ENCODE results near the gene KIT.
"Not testable (repeated sequence)": the region's sequence is repeated elsewhere in the genome, so short reads cannot be mapped to it uniquely, and the experiment has no call there.

KIT gene

DNA sequence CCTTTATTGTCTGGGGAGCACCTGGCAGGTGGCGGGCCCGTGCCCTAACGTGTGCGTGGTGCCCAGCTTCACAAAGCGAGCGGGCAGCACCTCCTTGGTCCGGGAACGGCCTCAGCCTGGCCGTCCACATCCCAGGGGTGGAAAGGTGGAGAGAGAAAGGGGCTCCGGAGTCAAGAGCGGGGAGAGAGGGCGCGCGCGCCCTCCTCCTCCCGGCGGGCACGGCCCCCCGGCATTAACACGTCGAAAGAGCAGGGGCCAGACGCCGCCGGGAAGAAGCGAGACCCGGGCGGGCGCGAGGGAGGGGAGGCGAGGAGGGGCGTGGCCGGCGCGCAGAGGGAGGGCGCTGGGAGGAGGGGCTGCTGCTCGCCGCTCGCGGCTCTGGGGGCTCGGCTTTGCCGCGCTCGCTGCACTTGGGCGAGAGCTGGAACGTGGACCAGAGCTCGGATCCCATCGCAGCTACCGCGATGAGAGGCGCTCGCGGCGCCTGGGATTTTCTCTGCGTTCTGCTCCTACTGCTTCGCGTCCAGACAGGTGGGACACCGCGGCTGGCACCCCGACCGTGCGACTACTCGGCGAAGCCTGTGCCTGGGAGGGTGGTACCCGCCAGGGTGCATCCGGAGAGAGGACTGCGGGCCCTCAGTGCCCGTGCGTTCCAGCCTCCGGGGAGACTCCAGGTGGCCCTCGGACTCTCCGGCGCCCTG, at the start of gene KIT:
TSS of gene KIT (plus strand) at position 407 of the 701 bp plus-strand sequence. CDS start at position 465, 58 bp downstream.
- no peak for DNase-seq (ENCODE audit: low read depth in 2 of 2)

GRCh38 chr4:54609310-54609709, 48.4 kb upstream of the KIT start:
- no peak for DNase-seq (ENCODE audit: low read depth in 2 of 2)

DNA sequence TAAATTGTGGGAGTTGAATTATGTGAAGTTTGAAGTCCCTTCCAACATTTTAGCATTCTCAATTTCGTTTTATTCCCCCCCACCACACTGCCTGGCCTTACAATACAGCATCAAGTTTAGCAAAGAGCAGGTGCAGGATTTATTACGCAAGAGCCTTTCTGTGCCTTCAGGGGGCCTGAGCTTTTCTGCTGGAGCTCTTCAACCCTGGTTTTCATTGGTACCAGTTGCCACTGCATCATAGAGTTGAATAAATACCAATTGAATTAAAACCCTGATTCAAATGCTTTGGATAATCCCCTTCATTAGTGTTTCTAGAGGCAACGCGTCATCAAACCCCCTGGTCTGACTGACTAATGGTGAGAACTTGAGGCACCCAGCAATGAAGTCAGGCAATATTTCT, 43.6 kb upstream of the KIT start:
- no peak for DNase-seq (ENCODE audit: low read depth in 2 of 2)

DNA sequence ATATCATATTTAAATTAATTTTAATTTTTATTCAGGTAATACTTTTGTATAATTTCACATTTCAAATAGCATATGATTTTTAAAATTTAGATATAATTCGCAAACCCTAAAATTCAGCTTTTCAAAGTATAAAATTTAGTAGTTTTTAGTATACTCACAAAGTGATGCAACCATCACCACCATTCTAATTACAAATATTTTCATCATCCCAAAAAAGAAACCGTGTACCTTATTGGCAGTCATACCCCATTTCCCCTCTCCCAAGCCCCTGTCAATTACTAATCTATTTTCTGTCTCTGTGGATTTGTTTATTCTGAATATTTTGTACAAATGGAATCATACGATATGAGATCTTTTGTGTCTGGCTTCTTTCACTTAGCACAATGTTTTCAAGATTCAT, 37.0 kb upstream of the KIT start:
- DNase-seq (ENCODE audit: low read depth in 2 of 2) = no peak

- DNase-seq (ENCODE audit: low read depth in 2 of 2) = no peak
Observed at GRCh38 chr4:54625391-54625790, 32.4 kb upstream of the KIT start.

DNA sequence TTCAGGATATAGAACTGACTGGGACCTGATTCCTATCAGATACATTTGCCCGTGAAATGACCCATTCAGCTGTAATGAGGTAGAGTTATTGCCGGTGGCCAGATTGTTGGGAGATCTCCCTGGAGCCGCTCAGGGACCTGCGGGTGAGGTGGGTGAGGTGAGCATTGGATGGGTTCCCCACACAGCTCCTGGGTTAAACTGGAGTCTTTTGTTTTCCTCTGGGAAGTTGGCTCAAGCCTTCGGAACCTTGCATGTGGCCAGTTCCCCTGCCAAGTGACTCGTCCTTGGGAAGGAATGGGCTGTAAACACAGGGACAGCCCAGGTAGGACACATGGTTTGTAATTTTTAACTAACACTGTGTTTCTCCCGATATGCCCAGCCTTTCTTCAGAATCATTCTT, 31.6 kb upstream of the KIT start:
- no peak for DNase-seq (ENCODE audit: low read depth in 2 of 2)

- no peak for DNase-seq (ENCODE audit: low read depth in 2 of 2)
Observed at GRCh38 chr4:54632537-54632936, 25.2 kb upstream of the KIT start.

DNA sequence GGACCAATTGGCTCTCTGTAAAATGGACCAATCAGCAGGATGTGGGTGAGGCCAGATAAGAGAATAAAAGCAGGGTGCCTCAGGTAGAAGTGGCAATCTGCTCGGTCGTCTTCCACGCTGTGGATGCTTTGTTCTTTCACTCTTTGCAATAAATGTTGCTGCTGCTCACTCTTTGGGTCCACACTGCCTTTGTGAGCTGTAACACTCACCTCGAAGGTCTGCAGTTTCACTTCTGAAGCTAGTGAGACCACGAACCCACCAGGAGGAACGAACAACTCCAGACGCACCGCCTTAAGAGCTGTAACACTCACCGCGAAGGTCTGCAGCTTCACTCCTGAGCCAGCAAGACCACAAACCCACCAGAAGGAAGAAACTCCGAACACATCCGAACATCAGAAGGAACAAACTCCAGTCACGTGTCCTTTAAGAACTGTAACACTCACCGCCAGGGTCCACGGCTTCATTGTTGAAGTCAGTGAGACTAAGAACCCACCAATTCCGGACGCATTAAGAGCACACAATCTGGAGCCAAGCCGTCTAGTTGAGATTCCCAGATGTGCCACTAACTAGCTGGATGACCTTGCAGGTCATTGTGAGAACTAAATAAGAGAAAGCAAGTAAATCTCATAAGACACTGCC, 24.5 kb upstream of the KIT start:
- not testable (repeated sequence) for DNase-seq (ENCODE audit: low read depth in 2 of 2)

- DNase-seq (ENCODE audit: low read depth in 2 of 2) = no peak
Observed at GRCh38 chr4:54635318-54635717, 22.4 kb upstream of the KIT start.

DNA sequence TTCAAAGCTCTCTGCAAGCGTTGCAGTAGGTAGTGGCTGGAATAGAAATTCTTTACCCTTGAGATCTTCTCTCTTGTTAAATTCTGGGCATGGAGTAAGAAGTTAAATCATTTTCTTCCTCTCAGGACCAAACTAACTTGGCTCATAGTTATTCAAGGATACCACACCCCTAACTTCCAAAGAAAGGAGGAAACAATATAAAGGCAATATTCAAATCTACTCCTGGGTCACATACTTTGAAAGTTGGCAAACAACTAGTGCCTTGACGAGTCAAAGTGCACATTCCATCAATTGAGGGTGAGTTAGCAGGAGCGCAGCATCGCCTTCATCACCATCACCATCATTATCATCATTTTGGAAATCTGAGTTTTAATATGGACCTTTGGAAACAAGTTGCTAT, 20.4 kb upstream of the KIT start:
- no peak for DNase-seq (ENCODE audit: low read depth in 2 of 2)

DNA sequence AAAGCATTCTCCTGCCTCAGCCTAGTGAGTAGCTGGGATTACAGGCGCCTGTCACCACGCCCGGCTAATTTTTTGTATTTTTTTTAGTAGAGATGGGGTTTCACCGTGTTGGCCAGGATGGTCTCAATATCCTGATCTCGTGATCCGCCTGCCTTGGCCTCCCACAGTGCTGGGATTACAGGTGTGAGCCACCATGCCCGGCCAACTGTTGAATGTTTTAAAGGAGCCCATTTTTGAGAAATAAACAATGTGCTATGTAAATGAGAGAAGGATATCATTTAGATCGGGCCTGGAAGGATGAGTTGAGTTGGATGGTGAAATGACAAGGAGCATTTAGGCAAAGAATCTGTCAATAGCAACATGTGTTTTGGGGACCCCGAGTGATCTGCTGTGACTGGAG, 16.7 kb upstream of the KIT start:
- not testable (repeated sequence) for DNase-seq (ENCODE audit: low read depth in 2 of 2)

DNA sequence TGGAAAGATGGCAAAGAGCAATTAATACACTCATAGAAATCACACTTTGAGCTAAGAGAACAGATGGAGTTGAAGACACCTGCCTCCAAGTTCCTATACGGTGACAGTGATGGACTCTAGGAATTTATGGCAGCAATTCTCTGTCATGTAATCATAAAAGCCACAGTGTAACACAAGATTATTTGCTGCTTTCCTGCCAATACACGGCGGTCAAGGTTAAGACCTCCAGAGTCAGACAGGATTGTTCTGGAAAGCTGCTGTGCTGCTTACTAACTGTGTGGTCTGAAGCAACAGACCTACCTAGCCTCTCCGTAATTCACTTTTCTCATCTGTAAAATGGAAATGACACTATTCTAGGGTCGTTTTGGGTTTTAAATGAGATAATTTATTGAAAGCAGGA, 14.6 kb upstream of the KIT start:
- DNase-seq (ENCODE audit: low read depth in 2 of 2) = no peak

DNA sequence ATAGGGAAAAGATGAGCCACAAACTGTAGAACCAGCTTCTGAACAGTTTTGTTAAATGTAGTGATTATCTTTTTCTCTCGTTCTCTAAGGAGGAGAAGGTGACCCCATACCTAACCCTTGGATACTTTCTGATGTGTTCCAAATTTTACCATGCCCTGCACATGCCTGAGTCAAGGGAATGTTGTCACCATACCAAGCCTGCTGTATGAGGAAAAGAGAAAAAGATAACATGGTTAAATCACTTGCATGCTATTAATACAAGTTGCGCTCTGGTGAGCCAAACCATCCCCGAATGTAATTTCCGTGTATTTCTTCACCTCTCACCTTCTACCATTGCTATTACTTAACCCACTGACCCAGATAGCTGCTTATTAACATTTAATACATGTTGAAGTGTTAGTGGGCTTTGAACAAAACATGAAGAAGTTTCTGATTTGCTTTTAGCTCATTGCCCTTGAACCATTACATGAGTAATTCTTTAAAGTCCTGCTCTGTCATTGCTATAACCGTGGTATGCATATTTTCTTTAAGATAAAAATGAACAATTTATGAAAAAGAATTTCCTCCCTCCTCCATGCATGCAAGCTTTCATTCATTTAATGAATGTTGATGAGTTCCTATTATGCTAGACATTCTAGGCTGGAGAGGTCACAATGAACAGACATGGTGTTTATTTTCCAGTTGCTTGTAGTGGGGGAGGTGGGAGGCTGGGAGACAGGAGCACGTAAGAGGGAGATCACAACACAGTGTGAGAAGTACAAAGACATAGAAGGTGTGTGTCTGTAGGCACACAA, 13.6 kb upstream of the KIT start:
- DNase-seq (ENCODE audit: low read depth in 2 of 2) = no peak

- DNase-seq (ENCODE audit: low read depth in 2 of 2) = no peak
Observed at GRCh38 chr4:54645830-54646229, 11.9 kb upstream of the KIT start.

- no peak for DNase-seq (ENCODE audit: low read depth in 2 of 2)
Observed at GRCh38 chr4:54647070-54647469, 10.7 kb upstream of the KIT start.

DNA sequence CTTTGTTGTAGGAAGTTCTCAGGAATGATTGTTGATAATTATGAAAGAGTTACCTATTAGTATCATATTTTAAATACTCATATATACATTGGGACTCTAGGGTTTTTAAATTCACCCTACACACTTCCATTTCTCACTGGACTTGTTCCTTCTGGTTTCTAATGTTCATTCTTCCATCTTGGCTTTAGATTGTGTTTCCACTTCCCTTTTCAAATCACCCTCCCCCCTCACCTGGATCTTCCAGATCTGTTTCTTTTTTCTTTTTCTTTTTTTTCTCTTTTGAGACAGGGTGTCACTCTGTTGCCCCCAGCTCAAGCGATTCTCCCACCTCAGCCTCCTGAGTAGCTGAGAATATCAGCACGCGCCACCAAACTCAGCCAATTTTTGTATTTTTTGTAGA, 6.7 kb upstream of the KIT start:
- DNase-seq (ENCODE audit: low read depth in 2 of 2) = no peak

- DNase-seq (ENCODE audit: low read depth in 2 of 2) = no peak
Observed at GRCh38 chr4:54654753-54655152, 3.0 kb upstream of the KIT start.

- DNase-seq (ENCODE audit: low read depth in 2 of 2) = no peak
Observed at GRCh38 chr4:54657185-54657550, 589 bp upstream of the KIT start.

GRCh38 chr4:54658252-54659093, 716 bp downstream of the KIT start:
- peak in 1 of 2 donors; percentile 22 for DNase-seq (ENCODE audit: low read depth in 2 of 2)

DNA sequence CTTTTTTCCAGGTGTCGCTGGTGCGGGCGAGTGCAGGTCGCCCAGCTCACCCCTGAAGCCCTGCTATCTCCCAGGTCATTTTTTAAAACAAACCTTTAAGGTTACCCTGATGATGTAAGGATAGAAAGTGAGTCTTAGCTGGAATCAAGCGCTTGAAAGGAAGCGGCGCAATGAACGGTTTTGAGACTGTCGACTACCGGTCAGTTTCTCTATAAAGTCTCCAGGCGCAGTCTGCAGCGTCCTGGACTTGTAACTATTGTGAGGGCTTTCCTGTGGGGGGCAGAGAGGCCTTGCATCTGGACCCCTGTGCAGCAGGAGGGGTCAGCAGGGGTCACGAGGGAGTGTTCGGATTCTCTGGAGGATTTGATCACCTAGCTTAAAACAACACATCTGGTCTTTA, 1.6 kb downstream of the KIT start:
- no peak for DNase-seq (ENCODE audit: low read depth in 2 of 2)

GRCh38 chr4:54659749-54660535, 2.2 kb downstream of the KIT start:
- no peak for DNase-seq (ENCODE audit: low read depth in 2 of 2)
